Measurements from ENCODE around the gene SPPL2C. TPM values are rescaled to one million over a fixed set of nuclear protein-coding genes. Genes with fewer than 3 reads are reported as not detected.

Gene SPPL2C, protein sequence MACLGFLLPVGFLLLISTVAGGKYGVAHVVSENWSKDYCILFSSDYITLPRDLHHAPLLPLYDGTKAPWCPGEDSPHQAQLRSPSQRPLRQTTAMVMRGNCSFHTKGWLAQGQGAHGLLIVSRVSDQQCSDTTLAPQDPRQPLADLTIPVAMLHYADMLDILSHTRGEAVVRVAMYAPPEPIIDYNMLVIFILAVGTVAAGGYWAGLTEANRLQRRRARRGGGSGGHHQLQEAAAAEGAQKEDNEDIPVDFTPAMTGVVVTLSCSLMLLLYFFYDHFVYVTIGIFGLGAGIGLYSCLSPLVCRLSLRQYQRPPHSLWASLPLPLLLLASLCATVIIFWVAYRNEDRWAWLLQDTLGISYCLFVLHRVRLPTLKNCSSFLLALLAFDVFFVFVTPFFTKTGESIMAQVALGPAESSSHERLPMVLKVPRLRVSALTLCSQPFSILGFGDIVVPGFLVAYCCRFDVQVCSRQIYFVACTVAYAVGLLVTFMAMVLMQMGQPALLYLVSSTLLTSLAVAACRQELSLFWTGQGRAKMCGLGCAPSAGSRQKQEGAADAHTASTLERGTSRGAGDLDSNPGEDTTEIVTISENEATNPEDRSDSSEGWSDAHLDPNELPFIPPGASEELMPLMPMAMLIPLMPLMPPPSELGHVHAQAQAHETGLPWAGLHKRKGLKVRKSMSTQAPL
- total RNA-seq (not detected), polyA plus RNA-seq (not detected)
- long read RNA-seq, donor 1: 0 reads
- long read RNA-seq, donor 2: 0 reads

DNA sequence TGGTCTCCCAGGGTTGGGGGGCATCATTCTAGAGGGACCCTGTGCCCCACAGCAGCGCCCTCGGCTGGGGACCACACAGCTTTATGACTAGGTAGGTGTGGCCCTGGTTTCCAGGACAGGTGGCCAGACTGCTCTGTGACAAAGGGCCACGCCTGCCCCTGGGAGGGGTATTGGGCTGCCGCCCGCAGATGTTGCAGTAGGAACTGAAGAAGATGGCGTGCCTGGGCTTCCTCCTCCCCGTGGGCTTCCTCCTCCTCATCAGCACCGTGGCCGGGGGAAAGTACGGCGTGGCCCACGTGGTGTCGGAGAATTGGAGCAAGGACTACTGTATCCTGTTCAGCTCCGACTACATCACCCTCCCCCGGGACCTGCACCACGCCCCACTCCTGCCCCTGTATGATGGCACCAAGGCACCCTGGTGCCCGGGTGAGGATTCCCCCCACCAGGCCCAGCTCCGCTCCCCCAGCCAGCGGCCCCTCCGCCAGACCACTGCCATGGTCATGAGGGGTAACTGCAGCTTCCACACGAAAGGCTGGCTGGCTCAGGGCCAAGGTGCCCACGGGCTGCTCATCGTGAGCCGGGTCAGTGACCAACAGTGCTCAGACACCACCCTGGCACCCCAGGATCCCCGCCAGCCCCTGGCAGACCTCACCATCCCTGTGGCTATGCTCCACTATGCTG is at the start of gene SPPL2C:
TSS of gene SPPL2C (plus strand) at position 187 of the 681 bp plus-strand sequence. CDS start at position 213, 26 bp downstream.
- ATAC-seq (ENCODE audit: low FRiP score) (no peak), DNase-seq (no peak)
- H3K36me3 ChIP-seq (ENCODE audit: control insufficient read depth in 1 of 2, insufficient read depth in 2 of 2, low read length in 1 of 2): no peaks in the 10 kb centered on the region
- WGBS, 2 donors: 83 to 85% methylated on average over 23 to 25 of the region's 25 CpGs
- intact Hi-C loops (cut with DNase I): no loop called here
- H3K9me3 ChIP-seq (ENCODE audit: control insufficient read depth, low read length): no peaks in the 10 kb centered on the region
- H3K4me3 ChIP-seq (ENCODE audit: low read length in 2 of 2): no peak within 1 kb of the TSS
- H3K27ac ChIP-seq (ENCODE audit: low read depth in 1 of 2, low read length in 2 of 2): no peak within 1 kb of the TSS
- H3K4me1 ChIP-seq (ENCODE audit: control insufficient read depth in 1 of 2, insufficient read depth in 2 of 2, low read length in 2 of 2): no peaks in the 10 kb centered on the region
- H3K27me3 ChIP-seq (ENCODE audit: control insufficient read depth in 1 of 2, insufficient read depth in 2 of 2, low read length in 1 of 2): no peaks in the 10 kb centered on the region

DNA sequence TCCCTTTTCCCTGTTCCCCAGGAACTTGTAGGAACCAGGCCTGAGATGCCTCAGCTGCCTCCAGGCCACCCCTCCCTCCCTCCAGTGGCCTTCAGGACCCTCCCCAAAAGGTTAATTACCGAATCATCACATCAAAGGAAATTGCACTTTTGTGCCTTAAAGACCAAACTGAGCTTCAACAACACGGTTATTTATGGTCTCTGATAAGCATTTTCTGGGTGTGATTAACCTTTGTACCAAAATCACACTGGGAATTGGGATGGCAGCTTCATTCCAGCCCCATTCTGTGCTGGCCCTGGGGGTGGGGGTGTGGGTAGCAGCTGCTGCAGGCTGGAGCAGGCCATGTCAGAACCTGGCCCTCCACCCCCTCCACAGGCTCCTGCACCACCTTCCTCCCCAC is 43.9 kb upstream of the SPPL2C start:
- H3K27ac ChIP-seq (ENCODE audit: low read depth in 1 of 2, low read length in 2 of 2): no peak overlapping the region
- H3K4me1 ChIP-seq (ENCODE audit: control insufficient read depth in 1 of 2, insufficient read depth in 2 of 2, low read length in 2 of 2): peaks cover 0 to 1% of the 10 kb centered on the region in 2 donors
- no peaks in the 10 kb centered on the region for H3K36me3 ChIP-seq (ENCODE audit: control insufficient read depth in 1 of 2, insufficient read depth in 2 of 2, low read length in 1 of 2)
- no peaks in the 10 kb centered on the region for H3K9me3 ChIP-seq (ENCODE audit: control insufficient read depth, low read length)
- DNase-seq (no peak), ATAC-seq (ENCODE audit: low FRiP score) (no peak)
- WGBS, 2 donors: 26 to 35% methylated on average over 2 of the region's 2 CpGs
- no peak overlapping the region for H3K4me3 ChIP-seq (ENCODE audit: low read length in 2 of 2)
- intact Hi-C loops (cut with DNase I): no loop called here
- H3K27me3 ChIP-seq (ENCODE audit: control insufficient read depth in 1 of 2, insufficient read depth in 2 of 2, low read length in 1 of 2): no peaks in the 10 kb centered on the region

DNA sequence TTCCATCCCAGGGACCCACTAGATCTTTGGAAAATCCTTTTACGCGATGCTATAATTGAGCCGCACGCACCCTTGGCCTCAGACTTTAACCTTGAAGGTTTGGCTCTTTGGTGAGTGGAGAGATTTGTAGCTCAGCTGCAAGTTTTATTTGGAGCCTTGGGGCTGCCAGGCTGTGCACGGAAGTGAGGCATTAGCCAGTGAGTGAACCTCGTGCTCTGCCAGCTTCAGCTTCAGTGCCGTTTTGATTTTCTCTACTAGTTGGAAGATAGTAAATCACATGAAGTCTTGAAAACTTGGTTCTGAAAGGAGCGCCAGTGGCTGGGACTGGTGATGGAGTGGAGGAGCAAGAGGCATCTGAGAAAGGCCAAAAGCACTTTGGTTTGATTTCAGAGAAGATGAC is 43.3 kb upstream of the SPPL2C start:
- H3K27me3 ChIP-seq (ENCODE audit: control insufficient read depth in 1 of 2, insufficient read depth in 2 of 2, low read length in 1 of 2): no peaks in the 10 kb centered on the region
- H3K27ac ChIP-seq (ENCODE audit: low read depth in 1 of 2, low read length in 2 of 2): no peak overlapping the region
- no peaks in the 10 kb centered on the region for H3K9me3 ChIP-seq (ENCODE audit: control insufficient read depth, low read length)
- intact Hi-C loops (cut with DNase I): no loop called here
- 17 to 20% methylated on average over 8 of the region's 8 CpGs for WGBS, 2 donors
- DNase-seq (no peak), ATAC-seq (ENCODE audit: low FRiP score) (no peak)
- H3K36me3 ChIP-seq (ENCODE audit: control insufficient read depth in 1 of 2, insufficient read depth in 2 of 2, low read length in 1 of 2): no peaks in the 10 kb centered on the region
- H3K4me1 ChIP-seq (ENCODE audit: control insufficient read depth in 1 of 2, insufficient read depth in 2 of 2, low read length in 2 of 2): peaks cover 0 to 1% of the 10 kb centered on the region in 2 donors
- no peak overlapping the region for H3K4me3 ChIP-seq (ENCODE audit: low read length in 2 of 2)

DNA sequence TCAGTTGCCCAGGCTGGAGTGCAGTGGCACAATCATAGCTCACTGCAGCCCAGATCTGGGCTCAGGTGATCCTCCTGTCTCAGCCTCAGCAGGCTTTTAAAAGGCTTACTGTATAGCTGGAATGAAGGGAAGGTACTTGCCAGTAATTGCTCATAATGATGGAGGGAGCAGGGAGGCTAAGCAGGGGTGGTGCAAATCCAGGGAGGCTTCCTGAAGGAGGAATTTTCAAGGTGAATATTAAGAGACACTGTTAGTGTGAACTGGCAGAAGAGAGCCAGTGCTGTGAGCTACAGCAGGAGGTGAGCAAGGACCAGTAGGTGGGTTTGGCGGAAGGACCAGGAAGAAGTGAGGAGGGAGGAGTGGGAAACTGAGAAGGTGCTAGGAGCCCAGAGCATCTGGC is 35.8 kb upstream of the SPPL2C start:
- DNase-seq (no peak), ATAC-seq (ENCODE audit: low FRiP score) (no peak)
- intact Hi-C loops (cut with DNase I): loop anchor here in 1 of 2 donors (5.0 kb wide), 1 partner anchor 152 kb away; no protein-coding TSS in a partner anchor
- 88 to 96% methylated on average over 1 of the region's 1 CpG for WGBS, 2 donors
- no peak overlapping the region for H3K27ac ChIP-seq (ENCODE audit: low read depth in 1 of 2, low read length in 2 of 2)
- no peaks in the 10 kb centered on the region for H3K4me1 ChIP-seq (ENCODE audit: control insufficient read depth in 1 of 2, insufficient read depth in 2 of 2, low read length in 2 of 2)
- H3K27me3 ChIP-seq (ENCODE audit: control insufficient read depth in 1 of 2, insufficient read depth in 2 of 2, low read length in 1 of 2): no peaks in the 10 kb centered on the region
- H3K9me3 ChIP-seq (ENCODE audit: control insufficient read depth, low read length): no peaks in the 10 kb centered on the region
- H3K4me3 ChIP-seq (ENCODE audit: low read length in 2 of 2): no peak overlapping the region
- no peaks in the 10 kb centered on the region for H3K36me3 ChIP-seq (ENCODE audit: control insufficient read depth in 1 of 2, insufficient read depth in 2 of 2, low read length in 1 of 2)

DNA sequence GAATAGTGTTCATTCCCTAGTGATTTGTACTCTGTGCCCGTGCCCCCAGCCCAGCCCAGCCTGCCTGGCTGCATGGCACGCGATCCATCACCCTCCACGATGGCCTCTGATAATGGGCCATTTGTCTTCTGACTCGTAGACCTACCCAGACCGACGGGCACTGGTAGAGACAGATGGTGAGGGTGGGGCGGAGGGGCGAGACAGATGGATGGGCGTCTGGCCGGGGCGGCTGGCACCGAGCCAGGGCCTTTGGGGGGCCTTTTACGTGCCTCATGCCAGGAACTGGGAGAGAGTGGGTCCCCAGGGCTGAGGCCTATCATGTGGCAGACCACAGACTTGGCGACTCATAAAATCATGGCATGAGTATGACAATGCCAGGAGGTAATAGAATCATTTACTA is 35.2 kb upstream of the SPPL2C start:
- Histone ChIP-seq H3K36me3 (ENCODE audit: control insufficient read depth in 1 of 2, insufficient read depth in 2 of 2, low read length in 1 of 2) (no peaks in the 10 kb centered on the region), H3K27ac (ENCODE audit: low read depth in 1 of 2, low read length in 2 of 2) (no peak overlapping the region), H3K27me3 (ENCODE audit: control insufficient read depth in 1 of 2, insufficient read depth in 2 of 2, low read length in 1 of 2) (no peaks in the 10 kb centered on the region), H3K9me3 (ENCODE audit: control insufficient read depth, low read length) (no peaks in the 10 kb centered on the region), H3K4me3 (ENCODE audit: low read length in 2 of 2) (no peak overlapping the region), H3K4me1 (ENCODE audit: control insufficient read depth in 1 of 2, insufficient read depth in 2 of 2, low read length in 2 of 2) (no peaks in the 10 kb centered on the region)
- intact Hi-C loops (cut with DNase I): loop anchor here in 1 of 2 donors (5.0 kb wide), 1 partner anchor 152 kb away; no protein-coding TSS in a partner anchor
- ATAC-seq (ENCODE audit: low FRiP score): no peak
- no peak for DNase-seq
- WGBS, 2 donors: 42 to 57% methylated on average over 15 of the region's 15 CpGs

DNA sequence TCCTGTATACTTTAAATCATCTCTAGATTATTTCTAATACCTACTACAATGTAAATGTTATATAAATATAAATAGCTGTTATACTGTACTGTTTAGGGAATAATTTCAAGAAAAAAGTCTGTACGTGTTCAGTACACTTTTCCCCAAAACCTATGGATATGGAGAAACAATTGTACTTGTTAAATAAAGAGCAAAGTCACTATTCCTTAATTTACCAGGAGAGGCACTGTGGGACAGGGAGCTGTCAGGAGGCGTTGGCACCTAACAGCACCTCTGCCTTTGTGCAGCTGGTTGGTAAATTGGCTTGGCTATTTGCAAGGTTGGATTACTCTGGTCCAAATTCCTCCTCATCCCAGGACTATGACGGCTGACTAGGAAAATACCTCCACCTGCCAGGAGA is 32.6 kb upstream of the SPPL2C start:
- Histone ChIP-seq H3K9me3 (ENCODE audit: control insufficient read depth, low read length) (no peaks in the 10 kb centered on the region), H3K4me1 (ENCODE audit: control insufficient read depth in 1 of 2, insufficient read depth in 2 of 2, low read length in 2 of 2) (peaks cover 0 to 3% of the 10 kb centered on the region in 2 donors), H3K27ac (ENCODE audit: low read depth in 1 of 2, low read length in 2 of 2) (no peak overlapping the region), H3K27me3 (ENCODE audit: control insufficient read depth in 1 of 2, insufficient read depth in 2 of 2, low read length in 1 of 2) (no peaks in the 10 kb centered on the region), H3K36me3 (ENCODE audit: control insufficient read depth in 1 of 2, insufficient read depth in 2 of 2, low read length in 1 of 2) (no peaks in the 10 kb centered on the region), H3K4me3 (ENCODE audit: low read length in 2 of 2) (no peak overlapping the region)
- ATAC-seq (ENCODE audit: low FRiP score): no peak
- WGBS, 2 donors: 67 to 69% methylated on average over 3 of the region's 3 CpGs
- DNase-seq: no peak
- intact Hi-C loops (cut with DNase I): no loop called here

DNA sequence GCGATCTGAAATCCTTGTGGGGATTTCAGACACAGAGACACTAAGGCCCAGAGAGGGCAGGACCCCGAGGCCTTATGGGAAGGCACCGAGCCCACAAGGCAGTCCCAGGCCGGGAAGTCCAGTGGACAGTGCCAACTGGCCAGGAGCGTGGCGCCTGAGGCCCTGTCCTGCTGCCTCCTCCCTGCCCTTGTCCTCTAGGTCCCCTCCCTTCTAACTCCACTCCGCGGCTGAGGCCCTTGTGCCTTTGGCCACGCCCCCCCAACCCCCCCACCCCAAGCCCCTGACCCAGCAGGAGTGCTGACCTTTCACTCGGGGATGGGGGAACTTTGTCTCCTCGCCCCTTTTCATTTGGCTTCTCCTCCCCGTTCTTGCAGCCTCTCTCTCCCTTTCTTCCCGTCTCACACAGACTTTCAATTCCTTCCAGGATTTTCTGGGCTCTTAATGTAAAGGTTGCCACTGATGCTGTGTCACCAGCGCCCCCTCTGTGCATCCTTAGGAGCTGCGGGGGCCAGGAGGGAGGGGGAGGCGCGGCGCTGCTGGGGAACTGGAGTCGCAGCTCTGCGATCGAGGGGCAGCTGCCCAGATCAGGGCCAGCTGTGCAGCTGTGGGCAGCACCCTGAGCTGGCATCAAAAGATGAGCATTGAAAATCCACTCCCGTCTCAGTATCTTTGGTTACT is 31.5 kb upstream of the SPPL2C start:
- DNase-seq (no peak), ATAC-seq (ENCODE audit: low FRiP score) (no peak)
- Histone ChIP-seq H3K27ac (ENCODE audit: low read depth in 1 of 2, low read length in 2 of 2) (no peak overlapping the region), H3K4me3 (ENCODE audit: low read length in 2 of 2) (no peak overlapping the region), H3K4me1 (ENCODE audit: control insufficient read depth in 1 of 2, insufficient read depth in 2 of 2, low read length in 2 of 2) (peaks cover 0 to 3% of the 10 kb centered on the region in 2 donors), H3K27me3 (ENCODE audit: control insufficient read depth in 1 of 2, insufficient read depth in 2 of 2, low read length in 1 of 2) (no peaks in the 10 kb centered on the region), H3K9me3 (ENCODE audit: control insufficient read depth, low read length) (no peaks in the 10 kb centered on the region), H3K36me3 (ENCODE audit: control insufficient read depth in 1 of 2, insufficient read depth in 2 of 2, low read length in 1 of 2) (no peaks in the 10 kb centered on the region)
- intact Hi-C loops (cut with DNase I): no loop called here
- 39 to 42% methylated on average over 18 to 22 of the region's 22 CpGs for WGBS, 2 donors

Measured in aorta (tissue), 5 donors.